Smooth muscle cell (in vitro differentiated cells): ENCODE measurements around the gene ETV7. TPM values are rescaled to one million over a fixed set of nuclear protein-coding genes. Genes with fewer than 3 reads are reported as not detected.

Source experiments
- DNase-seq: peaks from one replicate; lab custom pipeline; 2025; ENCODE audit not compliant: unreplicated experiment; lab: John Stamatoyannopoulos, UW
- H2AFZ ChIP-seq: fragments of 200-600 bp; sonication (generic); 2 replicates; pipeline ENCODE4 v1.6.0; 2016; ENCODE audit warnings: antibody characterized with exemption, low read depth, mild to moderate bottlenecking
- H3F3A ChIP-seq: fragments of 200-600 bp; sonication (generic); 2 replicates; pipeline ENCODE4 v1.6.0; 2017; ENCODE audit warnings: antibody characterized with exemption, low read depth
- H3K27ac ChIP-seq: fragments of 200-600 bp; sonication (generic); 2 replicates; pipeline ENCODE4 v1.5.1; 2016; ENCODE audit warnings: low read depth, mild to moderate bottlenecking
- H3K27me3 ChIP-seq: fragments of 200-600 bp; sonication (generic); 2 replicates; pipeline ENCODE4 v1.6.1; 2016; ENCODE audit warnings: low read depth, mild to moderate bottlenecking
- H3K36me3 ChIP-seq: fragments of 200-600 bp; sonication (generic); 2 replicates; pipeline ENCODE4 v1.5.1; 2016; ENCODE audit warnings: low read depth
- H3K4me1 ChIP-seq: fragments of 200-600 bp; sonication (generic); 2 replicates; pipeline ENCODE4 v1.5.1; 2016; ENCODE audit warnings: low read depth
- H3K4me2 ChIP-seq: fragments of 200-600 bp; sonication (generic); 2 replicates; pipeline ENCODE4 v1.6.0; 2016; ENCODE audit warnings: mild to moderate bottlenecking
- H3K4me3 ChIP-seq: fragments of 200-600 bp; sonication (generic); 2 replicates; pipeline ENCODE4 v1.5.1; 2016; ENCODE audit warnings: mild to moderate bottlenecking
- H3K79me2 ChIP-seq: fragments of 200-600 bp; sonication (generic); 2 replicates; pipeline ENCODE4 v1.6.0; 2016; ENCODE audit warnings: low read depth, mild to moderate bottlenecking
- H3K9ac ChIP-seq: fragments of 200-600 bp; sonication (generic); 2 replicates; pipeline ENCODE4 v1.6.0; 2016; ENCODE audit warnings: low read depth
- H3K9me3 ChIP-seq: fragments of 200-600 bp; sonication (generic); replicated peaks from 2 replicates; pipeline ENCODE4 v1.5.1; 2016; ENCODE audit warnings: low read depth
- H4K20me1 ChIP-seq: fragments of 200-600 bp; sonication (generic); 2 replicates; pipeline ENCODE4 v1.6.0; 2016; ENCODE audit warnings: low read depth
- WGBS: methylation state at CpG from one replicate; pipeline ENCODE4 v1.1.7; 2016; ENCODE audit warnings: low lambda C conversion rate; 5-methylcytosine and 5-hydroxymethylcytosine counted together
- polyA plus RNA-seq: library from polyadenylated mRNA; unstranded; fragments of >200 nt; fragmentation: Nextera tagmentation; extraction: Ambion mirVana; gene quantifications from 2 replicates; pipeline ENCODE4 v1.2.1, GENCODE V29; 2016
- total RNA-seq: library from RNA; depleted of rRNA; stranded (reverse); fragments of >200 nt; gene quantifications from 2 replicates; pipeline ENCODE4 v1.2.3, GENCODE V29; 2014
- TF ChIP-seq, protein P1 (sequence below): fragments of 200-600 bp; sonication (generic); IDR thresholded peaks from 2 replicates; pipeline ENCODE4 v1.5.1; 2017; ENCODE audit warnings: borderline replicate concordance, mild to moderate bottlenecking, antibody characterized with exemption; ENCODE audit not compliant: insufficient read depth, poor library complexity, severe bottlenecking

ETV7 gene
- total and polyA plus RNA-seq, 2 experiments from 2014 or later, result 0.83 TPM; not detected in 1

DNA sequence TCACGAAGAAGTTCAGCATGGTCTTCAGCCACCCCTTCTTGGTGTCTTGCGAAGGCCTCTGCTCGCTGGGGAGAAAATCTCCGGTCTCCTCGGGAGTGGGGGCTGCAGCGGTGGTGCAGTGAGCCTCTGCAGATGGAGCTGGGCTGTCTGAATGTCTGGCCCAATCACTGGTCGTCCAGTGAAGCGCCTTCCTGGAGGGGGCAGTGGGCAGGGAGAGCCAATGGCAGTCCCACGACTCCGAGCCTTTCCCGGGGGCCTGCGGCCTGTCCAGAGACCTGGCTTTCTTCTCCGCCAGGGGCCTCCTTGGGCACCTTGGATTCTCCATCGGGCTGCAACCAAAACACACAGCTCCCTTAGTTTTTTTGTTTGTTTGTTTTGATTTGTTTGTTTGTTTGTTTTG, 57.1 kb downstream of the ETV7 start:
- DNase-seq, result no peak
- 94% methylated on average over 14 of the region's 14 CpGs for WGBS
- TF ChIP-seq, protein P1, sequence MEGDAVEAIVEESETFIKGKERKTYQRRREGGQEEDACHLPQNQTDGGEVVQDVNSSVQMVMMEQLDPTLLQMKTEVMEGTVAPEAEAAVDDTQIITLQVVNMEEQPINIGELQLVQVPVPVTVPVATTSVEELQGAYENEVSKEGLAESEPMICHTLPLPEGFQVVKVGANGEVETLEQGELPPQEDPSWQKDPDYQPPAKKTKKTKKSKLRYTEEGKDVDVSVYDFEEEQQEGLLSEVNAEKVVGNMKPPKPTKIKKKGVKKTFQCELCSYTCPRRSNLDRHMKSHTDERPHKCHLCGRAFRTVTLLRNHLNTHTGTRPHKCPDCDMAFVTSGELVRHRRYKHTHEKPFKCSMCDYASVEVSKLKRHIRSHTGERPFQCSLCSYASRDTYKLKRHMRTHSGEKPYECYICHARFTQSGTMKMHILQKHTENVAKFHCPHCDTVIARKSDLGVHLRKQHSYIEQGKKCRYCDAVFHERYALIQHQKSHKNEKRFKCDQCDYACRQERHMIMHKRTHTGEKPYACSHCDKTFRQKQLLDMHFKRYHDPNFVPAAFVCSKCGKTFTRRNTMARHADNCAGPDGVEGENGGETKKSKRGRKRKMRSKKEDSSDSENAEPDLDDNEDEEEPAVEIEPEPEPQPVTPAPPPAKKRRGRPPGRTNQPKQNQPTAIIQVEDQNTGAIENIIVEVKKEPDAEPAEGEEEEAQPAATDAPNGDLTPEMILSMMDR, result no peak

GRCh38 chr6:36329798-36330291, 57.6 kb downstream of the ETV7 start:
- 79% methylated on average over 14 of the region's 14 CpGs for WGBS

More for the DNA sequence above, 57.1 kb downstream of the ETV7 start:
- H2AFZ ChIP-seq, result no peak overlapping the region
- H3K4me2 ChIP-seq, result no peak overlapping the region
- no peaks in the 10 kb centered on the region for H3K79me2 ChIP-seq
- H3K27ac ChIP-seq, result no peak overlapping the region
- H3K4me1 ChIP-seq, result peaks cover 6% of the 10 kb centered on the region
- no peak overlapping the region for H3K4me3 ChIP-seq
- no peaks in the 10 kb centered on the region for H3K9me3 ChIP-seq
- no peaks in the 10 kb centered on the region for H3K36me3 ChIP-seq
- H3F3A ChIP-seq, result peaks cover 11% of the 10 kb centered on the region
- no peaks in the 10 kb centered on the region for H4K20me1 ChIP-seq
- no peak overlapping the region for H3K9ac ChIP-seq
- no peaks in the 10 kb centered on the region for H3K27me3 ChIP-seq

GRCh38 chr6:36328600-36328999, 58.9 kb downstream of the ETV7 start:
- Histone ChIP-seq H3K27ac (no peak overlapping the region), H3K4me3 (no peak overlapping the region), H3K4me2 (no peak overlapping the region), H3K36me3 (no peaks in the 10 kb centered on the region), H3K4me1 (no peaks in the 10 kb centered on the region), H3K27me3 (no peaks in the 10 kb centered on the region), H3F3A (peaks cover 4% of the 10 kb centered on the region), H3K9me3 (no peaks in the 10 kb centered on the region), H3K9ac (no peak overlapping the region), H3K79me2 (no peaks in the 10 kb centered on the region), H2AFZ (no peak overlapping the region), H4K20me1 (no peaks in the 10 kb centered on the region)
- TF ChIP-seq, protein P1, result no peak
- WGBS, result 88% methylated on average over 7 of the region's 7 CpGs
- DNase-seq, result no peak

More at GRCh38 chr6:36329798-36330291, 57.6 kb downstream of the ETV7 start:
- no peak overlapping the region for H3K4me2 ChIP-seq
- H3K79me2 ChIP-seq, result no peaks in the 10 kb centered on the region
- DNase-seq, result no peak
- no peak overlapping the region for H3K9ac ChIP-seq
- H3K27ac ChIP-seq, result no peak overlapping the region
- no peaks in the 10 kb centered on the region for H3K27me3 ChIP-seq
- TF ChIP-seq, protein P1, result no peak
- no peaks in the 10 kb centered on the region for H3K9me3 ChIP-seq
- H3K4me1 ChIP-seq, result peaks cover 6% of the 10 kb centered on the region
- peaks cover 8% of the 10 kb centered on the region for H3F3A ChIP-seq
- no peaks in the 10 kb centered on the region for H3K36me3 ChIP-seq
- H3K4me3 ChIP-seq, result no peak overlapping the region
- H4K20me1 ChIP-seq, result no peaks in the 10 kb centered on the region
- H2AFZ ChIP-seq, result no peak overlapping the region

GRCh38 chr6:36327919-36328236, 59.6 kb downstream of the ETV7 start:
- H3K36me3 ChIP-seq, result no peaks in the 10 kb centered on the region
- no peaks in the 10 kb centered on the region for H3K4me1 ChIP-seq
- no peaks in the 10 kb centered on the region for H4K20me1 ChIP-seq
- H3K27ac ChIP-seq, result no peak overlapping the region
- H2AFZ ChIP-seq, result no peak overlapping the region
- peak overlapping the region; percentile 37 for H3K4me2 ChIP-seq
- peaks cover 4% of the 10 kb centered on the region for H3F3A ChIP-seq
- no peak overlapping the region for H3K4me3 ChIP-seq
- H3K9ac ChIP-seq, result no peak overlapping the region
- DNase-seq, result no peak
- H3K79me2 ChIP-seq, result no peaks in the 10 kb centered on the region
- no peaks in the 10 kb centered on the region for H3K27me3 ChIP-seq
- no peaks in the 10 kb centered on the region for H3K9me3 ChIP-seq
- TF ChIP-seq, protein P1, result no peak
